Body of pancreas (tissue), 4 donors: ENCODE measurements around the gene PIGZ.

Source experiments
- POLR2A ChIP-seq, 3 donors: fragments of 450-650 bp; IDR thresholded peaks; one replicate each; pipeline ENCODE4 v1.6.1; 2016; ENCODE audit warnings: antibody characterized with exemption in 3 of 3, mild to moderate bottlenecking in 2 of 3
- TF ChIP-seq, protein P1 (sequence below), 7 experiments: fragments of 450-650 bp in 4 of 7; fragments of 200-600 bp in 3 of 7; sonication (generic) in 3 of 7; IDR thresholded peaks; one replicate each; pipeline ENCODE4 v1.5.1; 2016 to 2019; ENCODE audit warnings: antibody characterized with exemption in 7 of 7

DNA sequence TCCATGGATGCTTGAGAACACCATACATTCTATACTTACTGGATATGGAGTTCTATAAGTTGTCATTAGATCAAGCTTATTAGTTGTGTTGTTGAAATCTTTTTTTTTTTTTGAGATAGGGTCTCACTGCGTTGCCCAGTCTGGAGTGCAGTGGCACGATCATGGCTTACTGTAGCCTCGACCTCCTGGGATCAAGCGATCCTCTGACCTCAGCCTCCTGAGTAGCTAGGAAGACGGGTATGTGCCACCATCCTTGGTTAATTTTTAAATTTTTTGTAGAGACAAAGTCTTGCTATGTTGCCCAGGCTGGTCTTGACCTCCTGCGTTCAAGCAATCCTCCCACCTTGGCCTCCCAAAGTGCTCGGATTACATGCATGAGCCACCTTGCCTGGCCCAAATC lies 13.8 kb downstream of the PIGZ start:
- TF ChIP-seq, protein P1, sequence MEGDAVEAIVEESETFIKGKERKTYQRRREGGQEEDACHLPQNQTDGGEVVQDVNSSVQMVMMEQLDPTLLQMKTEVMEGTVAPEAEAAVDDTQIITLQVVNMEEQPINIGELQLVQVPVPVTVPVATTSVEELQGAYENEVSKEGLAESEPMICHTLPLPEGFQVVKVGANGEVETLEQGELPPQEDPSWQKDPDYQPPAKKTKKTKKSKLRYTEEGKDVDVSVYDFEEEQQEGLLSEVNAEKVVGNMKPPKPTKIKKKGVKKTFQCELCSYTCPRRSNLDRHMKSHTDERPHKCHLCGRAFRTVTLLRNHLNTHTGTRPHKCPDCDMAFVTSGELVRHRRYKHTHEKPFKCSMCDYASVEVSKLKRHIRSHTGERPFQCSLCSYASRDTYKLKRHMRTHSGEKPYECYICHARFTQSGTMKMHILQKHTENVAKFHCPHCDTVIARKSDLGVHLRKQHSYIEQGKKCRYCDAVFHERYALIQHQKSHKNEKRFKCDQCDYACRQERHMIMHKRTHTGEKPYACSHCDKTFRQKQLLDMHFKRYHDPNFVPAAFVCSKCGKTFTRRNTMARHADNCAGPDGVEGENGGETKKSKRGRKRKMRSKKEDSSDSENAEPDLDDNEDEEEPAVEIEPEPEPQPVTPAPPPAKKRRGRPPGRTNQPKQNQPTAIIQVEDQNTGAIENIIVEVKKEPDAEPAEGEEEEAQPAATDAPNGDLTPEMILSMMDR (IDR thresholded peaks at IDR 0.05): no peak
- no peak for TF ChIP-seq POLR2A (IDR thresholded peaks at IDR 0.05)
